ENCODE data around the gene ZBTB4.

Gene ZBTB4

DNA sequence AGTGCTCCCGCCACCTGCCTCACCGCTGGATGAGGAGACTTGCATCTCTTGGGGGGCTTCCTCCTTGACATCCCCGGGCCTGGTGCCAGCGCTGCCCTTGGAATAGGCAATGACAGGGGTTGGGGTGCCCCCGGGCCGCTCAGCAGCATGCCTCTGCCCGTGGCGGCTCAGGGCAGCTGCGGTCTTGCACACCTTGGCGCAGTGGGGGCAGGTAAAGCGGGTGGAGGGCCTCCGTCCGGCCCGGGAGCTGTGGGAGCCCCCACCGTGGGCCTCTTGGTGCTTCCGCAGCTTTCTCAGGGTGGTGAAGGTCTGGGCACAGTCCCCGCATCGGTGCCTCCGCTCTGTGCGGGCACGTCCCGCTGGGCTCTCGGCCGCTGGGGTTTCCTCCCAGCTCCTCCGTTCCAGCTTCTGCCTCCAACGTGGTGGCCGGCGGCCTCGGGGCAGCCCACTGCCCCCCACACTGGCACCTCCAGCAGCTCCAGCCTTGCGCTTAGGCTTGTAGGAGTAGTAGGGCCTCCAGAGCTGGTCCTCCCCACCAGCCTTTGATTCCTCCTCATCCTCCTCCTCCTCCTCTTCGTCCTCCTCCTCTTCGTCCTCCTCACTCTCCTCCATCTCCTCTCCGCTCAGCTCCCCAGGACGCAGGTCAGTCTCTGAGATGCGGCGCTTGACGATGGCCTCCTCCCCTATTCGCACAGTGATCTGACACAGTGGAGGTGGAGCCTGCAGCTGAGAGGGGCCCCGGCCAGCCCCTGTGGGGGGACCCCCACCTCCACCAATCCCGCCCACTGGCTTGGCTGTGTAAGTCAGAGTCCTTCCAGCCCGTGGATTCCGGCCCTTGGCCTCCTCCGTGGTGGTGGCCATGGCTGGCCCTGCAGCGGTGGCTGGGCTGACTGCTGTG, 16.7 kb downstream of the ZBTB4 start:
- no peak overlapping the region for H3K4me3 ChIP-seq (ENCODE audit: low read depth, low read length)
- TF ChIP-seq, protein P1, sequence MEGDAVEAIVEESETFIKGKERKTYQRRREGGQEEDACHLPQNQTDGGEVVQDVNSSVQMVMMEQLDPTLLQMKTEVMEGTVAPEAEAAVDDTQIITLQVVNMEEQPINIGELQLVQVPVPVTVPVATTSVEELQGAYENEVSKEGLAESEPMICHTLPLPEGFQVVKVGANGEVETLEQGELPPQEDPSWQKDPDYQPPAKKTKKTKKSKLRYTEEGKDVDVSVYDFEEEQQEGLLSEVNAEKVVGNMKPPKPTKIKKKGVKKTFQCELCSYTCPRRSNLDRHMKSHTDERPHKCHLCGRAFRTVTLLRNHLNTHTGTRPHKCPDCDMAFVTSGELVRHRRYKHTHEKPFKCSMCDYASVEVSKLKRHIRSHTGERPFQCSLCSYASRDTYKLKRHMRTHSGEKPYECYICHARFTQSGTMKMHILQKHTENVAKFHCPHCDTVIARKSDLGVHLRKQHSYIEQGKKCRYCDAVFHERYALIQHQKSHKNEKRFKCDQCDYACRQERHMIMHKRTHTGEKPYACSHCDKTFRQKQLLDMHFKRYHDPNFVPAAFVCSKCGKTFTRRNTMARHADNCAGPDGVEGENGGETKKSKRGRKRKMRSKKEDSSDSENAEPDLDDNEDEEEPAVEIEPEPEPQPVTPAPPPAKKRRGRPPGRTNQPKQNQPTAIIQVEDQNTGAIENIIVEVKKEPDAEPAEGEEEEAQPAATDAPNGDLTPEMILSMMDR (IDR thresholded peaks at IDR 0.05; ENCODE audit: borderline replicate concordance, insufficient read depth, low read depth, low read length) = no peak

DNA sequence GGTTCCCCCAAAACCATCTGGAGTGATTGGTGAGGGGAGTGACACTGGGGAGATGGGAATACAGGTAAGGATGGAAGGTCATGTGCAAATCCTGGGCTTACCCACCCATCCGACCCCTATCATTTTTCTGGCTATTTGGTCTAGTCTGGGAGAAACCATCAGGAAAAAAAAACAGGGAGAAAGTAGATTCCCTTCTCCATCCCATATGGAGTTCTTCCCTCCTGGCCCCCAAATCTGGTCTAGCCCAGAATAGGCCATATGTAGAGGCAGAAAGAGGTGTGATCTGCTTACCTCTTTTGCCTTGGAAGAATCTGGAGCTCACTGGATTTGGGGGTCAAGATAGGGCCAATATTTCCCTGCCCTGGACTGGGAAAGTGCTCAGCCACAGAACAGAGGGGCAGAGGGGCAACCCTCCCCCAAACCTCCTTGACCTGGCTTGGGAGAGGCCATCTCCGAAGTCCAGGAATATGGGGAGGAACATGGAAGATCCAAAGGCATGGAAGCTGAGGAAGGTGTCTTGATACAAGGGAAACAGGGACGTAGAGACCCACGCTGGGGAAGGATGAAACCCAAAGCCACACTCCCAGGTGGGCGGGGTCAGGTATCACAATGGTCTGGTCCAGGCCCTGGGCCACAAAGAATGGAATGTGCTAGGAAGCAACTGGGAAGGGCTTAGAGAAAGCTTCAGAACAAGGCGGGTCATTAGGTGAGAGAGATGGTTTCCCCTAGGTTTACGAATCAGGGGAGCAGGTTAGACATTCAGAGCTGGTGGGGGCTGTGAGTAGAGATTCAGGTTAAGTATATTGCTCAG, 18.4 kb downstream of the ZBTB4 start:
- TF ChIP-seq, protein P1 (IDR thresholded peaks at IDR 0.05; ENCODE audit: borderline replicate concordance, insufficient read depth, low read depth, low read length) = no peak

DNA sequence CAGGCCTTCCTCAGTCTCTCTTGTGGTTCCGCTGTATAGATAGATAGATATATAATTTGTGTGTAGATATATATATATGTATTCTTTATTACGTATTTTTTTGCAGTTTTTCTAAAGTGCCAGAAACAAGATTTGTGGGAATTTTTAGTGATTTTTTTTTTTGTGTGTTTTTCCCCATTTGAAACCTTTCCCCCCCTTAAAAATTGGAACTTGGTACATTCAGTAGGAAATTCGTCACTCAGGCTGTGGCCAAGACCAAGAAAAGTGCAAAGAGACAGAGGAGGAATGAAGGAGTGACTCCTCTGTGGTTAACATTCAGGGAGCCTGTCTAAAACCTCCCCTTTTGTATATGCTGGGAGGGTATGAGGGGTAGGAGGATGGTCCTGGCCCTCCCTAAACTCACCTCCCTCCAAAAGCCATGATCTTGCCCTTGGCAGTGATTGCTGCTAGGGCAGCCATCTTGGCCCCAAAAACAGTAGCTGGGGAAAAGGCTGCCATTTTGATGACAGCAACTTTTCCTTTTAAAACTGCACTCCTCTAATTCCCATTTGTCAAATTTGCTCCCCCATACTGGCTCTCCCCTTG, 19.4 kb downstream of the ZBTB4 start:
- H3K4me3 ChIP-seq (ENCODE audit: low read depth, low read length) = no peak overlapping the region
- TF ChIP-seq, protein P1 (IDR thresholded peaks at IDR 0.05; ENCODE audit: borderline replicate concordance, insufficient read depth, low read depth, low read length) = no peak

More for the DNA sequence above, 18.4 kb downstream of the ZBTB4 start:
- H3K4me3 ChIP-seq (ENCODE audit: low read depth, low read length) = no peak overlapping the region

DNA sequence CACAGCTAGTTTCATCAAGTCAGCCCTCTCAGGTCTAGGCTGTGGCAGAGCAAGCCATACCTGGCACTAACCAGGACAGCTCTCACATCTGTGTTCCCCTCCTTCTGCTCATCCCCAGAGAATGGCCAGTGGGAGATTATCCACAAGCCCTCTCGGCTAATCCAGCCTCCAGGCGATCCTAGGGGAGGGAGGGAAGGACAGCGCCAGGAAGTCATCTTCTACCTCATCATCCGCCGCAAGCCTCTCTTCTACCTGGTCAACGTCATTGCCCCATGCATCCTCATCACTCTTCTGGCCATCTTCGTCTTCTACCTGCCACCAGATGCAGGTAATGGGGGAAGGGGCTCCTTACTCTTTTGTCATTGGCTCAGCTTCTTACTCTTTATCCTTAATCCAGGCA, 31.0 kb downstream of the ZBTB4 start:
- TF ChIP-seq, protein P1 (IDR thresholded peaks at IDR 0.05; ENCODE audit: borderline replicate concordance, insufficient read depth, low read depth, low read length) = no peak

DNA sequence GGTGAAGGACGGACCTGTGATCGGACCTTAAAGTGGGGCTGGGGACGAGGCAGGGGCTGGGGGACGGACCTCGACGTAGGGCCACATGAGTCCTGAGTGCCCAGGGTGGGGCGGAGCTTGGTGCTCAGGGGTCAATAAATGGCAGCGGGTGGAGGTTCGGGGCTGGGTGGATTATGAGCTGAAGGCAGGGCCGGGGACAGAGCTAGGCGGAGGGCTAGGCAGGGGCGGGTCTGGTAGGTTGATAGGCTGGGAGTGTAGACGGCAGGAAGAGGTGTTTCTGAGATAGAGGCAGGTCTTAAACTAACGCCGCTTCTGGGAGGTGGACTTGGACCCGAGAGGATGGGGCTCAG, 33.8 kb downstream of the ZBTB4 start:
- TF ChIP-seq, protein P1 (IDR thresholded peaks at IDR 0.05; ENCODE audit: borderline replicate concordance, insufficient read depth, low read depth, low read length) = no peak
- H3K4me3 ChIP-seq (ENCODE audit: low read depth, low read length) = no peak overlapping the region

More for the DNA sequence above, 31.0 kb downstream of the ZBTB4 start:
- H3K4me3 ChIP-seq (ENCODE audit: low read depth, low read length) = no peak overlapping the region

DNA sequence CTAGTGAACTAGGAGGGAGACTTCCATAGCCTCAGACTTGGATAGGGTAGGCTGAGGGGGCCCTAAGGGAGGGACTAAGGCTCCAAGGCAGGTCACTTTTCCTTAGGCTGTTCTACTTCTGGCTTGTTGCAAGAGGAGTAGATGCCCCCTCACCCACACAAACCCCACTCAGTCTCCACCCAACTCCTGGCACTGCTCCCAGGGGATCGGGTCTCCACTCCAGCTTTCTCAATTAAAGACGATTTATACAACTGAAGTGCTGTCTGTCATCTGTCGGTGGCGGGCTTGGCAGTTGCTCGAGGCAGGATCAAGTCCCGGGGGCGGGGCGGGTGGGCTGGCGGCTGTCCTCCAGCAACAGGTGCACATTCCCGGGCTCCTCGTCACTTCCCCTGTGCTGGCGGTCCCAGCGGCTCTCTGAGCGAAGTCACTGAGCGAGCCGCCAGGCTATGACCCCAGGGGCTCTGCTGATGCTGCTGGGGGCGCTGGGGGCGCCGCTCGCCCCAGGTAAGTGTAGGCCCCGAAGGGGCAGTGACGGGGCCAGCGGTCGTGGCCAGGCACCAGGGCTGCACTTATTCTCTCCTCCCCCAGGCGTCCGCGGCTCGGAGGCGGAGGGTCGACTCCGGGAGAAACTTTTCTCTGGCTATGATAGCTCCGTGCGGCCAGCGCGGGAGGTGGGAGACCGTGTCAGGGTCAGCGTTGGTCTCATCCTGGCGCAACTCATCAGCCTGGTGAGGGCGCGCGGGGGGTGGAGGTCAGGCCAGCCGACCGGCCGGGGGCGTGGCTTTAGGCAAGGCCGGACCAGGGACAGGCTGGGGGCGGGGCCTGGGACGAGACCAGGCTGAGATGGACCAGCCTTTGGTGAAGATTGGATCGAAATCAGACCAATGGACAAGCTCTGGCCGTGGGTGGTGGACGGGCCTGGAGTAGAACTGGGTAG, 34.5 kb downstream of the ZBTB4 start, which contains the start of gene CHRNB1:
Gene CHRNB1, plus strand, starts transcription at position 380 of the 937 bp plus-strand sequence. Its CDS starts 67 bp downstream, at position 447.
- H3K4me3 ChIP-seq (ENCODE audit: low read depth, low read length) = no peak within 1 kb of the TSS
- TF ChIP-seq, protein P1 (IDR thresholded peaks at IDR 0.05; ENCODE audit: borderline replicate concordance, insufficient read depth, low read depth, low read length) = no peak

Data from GM12875 (cell line).